GM19023 (cell line): ENCODE results near the gene SYCN.

ENCODE experiments used
- ATAC-seq: cut with Tn5 transposase; IDR thresholded peaks from one replicate; pipeline ENCODE4 v1.9.1; 2021; ENCODE audit warnings: mild to moderate bottlenecking, moderate library complexity; ENCODE audit not compliant: unreplicated experiment

Gene SYCN

GRCh38 chr19:39196320-39196719 lies 7.7 kb downstream of the SYCN start:
- ATAC-seq: no peak

GRCh38 chr19:39195755-39196154 lies 8.3 kb downstream of the SYCN start:
- no peak for ATAC-seq

GRCh38 chr19:39194832-39195542 lies 9.1 kb downstream of the SYCN start:
- ATAC-seq: no peak

- ATAC-seq: no peak
These were observed 10.3 kb downstream of the SYCN start for GRCh38 chr19:39193803-39194202.

GRCh38 chr19:39192846-39193245 lies 11.2 kb downstream of the SYCN start:
- ATAC-seq: no peak

- no peak for ATAC-seq
These were observed 13.3 kb downstream of the SYCN start for GRCh38 chr19:39190768-39191167.

- ATAC-seq: no peak
These were observed 15.1 kb downstream of the SYCN start for GRCh38 chr19:39188960-39189359.

GRCh38 chr19:39187552-39187943 lies 16.5 kb downstream of the SYCN start:
- ATAC-seq: no peak

- ATAC-seq: no peak
These were observed 17.7 kb downstream of the SYCN start for GRCh38 chr19:39186391-39186790.

- no peak for ATAC-seq
These were observed 21.0 kb downstream of the SYCN start for GRCh38 chr19:39183104-39183503.

GRCh38 chr19:39182174-39182505 lies 21.9 kb downstream of the SYCN start:
- ATAC-seq: no peak

GRCh38 chr19:39181500-39182173 lies 22.4 kb downstream of the SYCN start:
- no peak for ATAC-seq

- ATAC-seq: no peak
These were observed 23.3 kb downstream of the SYCN start for GRCh38 chr19:39180749-39181148.

- ATAC-seq: no peak
These were observed 24.3 kb downstream of the SYCN start for GRCh38 chr19:39179754-39180153.

GRCh38 chr19:39178296-39179006 lies 25.6 kb downstream of the SYCN start:
- ATAC-seq: no peak

GRCh38 chr19:39177736-39178135 lies 26.3 kb downstream of the SYCN start:
- no peak for ATAC-seq

- no peak for ATAC-seq
These were observed 26.9 kb downstream of the SYCN start for GRCh38 chr19:39177110-39177699.

- ATAC-seq: no peak
These were observed 28.5 kb downstream of the SYCN start for GRCh38 chr19:39175564-39175963.

- no peak for ATAC-seq
These were observed 29.2 kb downstream of the SYCN start for GRCh38 chr19:39174558-39175544.

GRCh38 chr19:39174142-39174541 lies 29.9 kb downstream of the SYCN start:
- no peak for ATAC-seq
